ENCODE data around the gene ADAM10.

The ADAM10 gene

GRCh38 chr15:58689646-58690045, 59.9 kb downstream of the ADAM10 start:
- no peak for TF ChIP-seq EZH2 (IDR thresholded peaks at IDR 0.05; ENCODE audit: borderline replicate concordance, low read length)
- no peak for TF ChIP-seq CTCF (IDR thresholded peaks at IDR 0.05; ENCODE audit: low read length)

GRCh38 chr15:58686286-58686685, 63.2 kb downstream of the ADAM10 start:
- H3K27me3 ChIP-seq (ENCODE audit: insufficient read depth, low read length) = no peaks in the 10 kb centered on the region
- no peak overlapping the region for H3K4me3 ChIP-seq (ENCODE audit: low read depth, low read length, poor library complexity, severe bottlenecking)
- no peak overlapping the region for H3K4me2 ChIP-seq (ENCODE audit: low read length)
- H3K4me1 ChIP-seq (ENCODE audit: insufficient read depth, low read length, severe bottlenecking) = peaks cover 23% of the 10 kb centered on the region
- no peaks in the 10 kb centered on the region for H4K20me1 ChIP-seq (ENCODE audit: insufficient read depth, low read length)
- no peak overlapping the region for H3K27ac ChIP-seq (ENCODE audit: low read depth, low read length, poor library complexity, severe bottlenecking)
- no peaks in the 10 kb centered on the region for H3K9me2 ChIP-seq (ENCODE audit: low read depth, low read length)
- peaks cover 21% of the 10 kb centered on the region for H3K36me3 ChIP-seq (ENCODE audit: insufficient read depth, low read length)
- H2AFZ ChIP-seq (ENCODE audit: low read length) = no peak overlapping the region
- H3K9me3 ChIP-seq (ENCODE audit: low read length) = no peaks in the 10 kb centered on the region
- H3F3A ChIP-seq (ENCODE audit: insufficient read depth, low read length) = no peaks in the 10 kb centered on the region
- H3K9ac ChIP-seq (ENCODE audit: low read length) = no peak overlapping the region
- peaks cover 76% of the 10 kb centered on the region for H3K79me2 ChIP-seq (ENCODE audit: insufficient read depth, low read length)
- TF ChIP-seq CTCF (IDR thresholded peaks at IDR 0.05; ENCODE audit: low read length) (no peak), EZH2 (IDR thresholded peaks at IDR 0.05; ENCODE audit: borderline replicate concordance, low read length) (no peak)

More at GRCh38 chr15:58689646-58690045, 59.9 kb downstream of the ADAM10 start:
- Histone ChIP-seq H3K9me3 (ENCODE audit: low read length) (no peaks in the 10 kb centered on the region), H3K4me3 (ENCODE audit: low read depth, low read length, poor library complexity, severe bottlenecking) (no peak overlapping the region), H3F3A (ENCODE audit: insufficient read depth, low read length) (no peaks in the 10 kb centered on the region), H3K36me3 (ENCODE audit: insufficient read depth, low read length) (peaks cover 15% of the 10 kb centered on the region), H3K27me3 (ENCODE audit: insufficient read depth, low read length) (no peaks in the 10 kb centered on the region), H3K79me2 (ENCODE audit: insufficient read depth, low read length) (peaks cover 64% of the 10 kb centered on the region), H3K27ac (ENCODE audit: low read depth, low read length, poor library complexity, severe bottlenecking) (no peak overlapping the region), H3K4me2 (ENCODE audit: low read length) (no peak overlapping the region), H4K20me1 (ENCODE audit: insufficient read depth, low read length) (no peaks in the 10 kb centered on the region), H3K4me1 (ENCODE audit: insufficient read depth, low read length, severe bottlenecking) (peaks cover 12% of the 10 kb centered on the region), H2AFZ (ENCODE audit: low read length) (no peak overlapping the region), H3K9me2 (ENCODE audit: low read depth, low read length) (no peaks in the 10 kb centered on the region), H3K9ac (ENCODE audit: low read length) (no peak overlapping the region)

- no peak overlapping the region for H3K4me2 ChIP-seq (ENCODE audit: low read length)
Observed at GRCh38 chr15:58684751-58685150, 64.8 kb downstream of the ADAM10 start.

More at GRCh38 chr15:58684751-58685150, 64.8 kb downstream of the ADAM10 start:
- H3K79me2 ChIP-seq (ENCODE audit: insufficient read depth, low read length) = peaks cover 67% of the 10 kb centered on the region
- peaks cover 29% of the 10 kb centered on the region for H3K36me3 ChIP-seq (ENCODE audit: insufficient read depth, low read length)
- no peak overlapping the region for H3K27ac ChIP-seq (ENCODE audit: low read depth, low read length, poor library complexity, severe bottlenecking)
- H3K9me2 ChIP-seq (ENCODE audit: low read depth, low read length) = no peaks in the 10 kb centered on the region
- no peaks in the 10 kb centered on the region for H3F3A ChIP-seq (ENCODE audit: insufficient read depth, low read length)
- H2AFZ ChIP-seq (ENCODE audit: low read length) = no peak overlapping the region
- H3K4me3 ChIP-seq (ENCODE audit: low read depth, low read length, poor library complexity, severe bottlenecking) = no peak overlapping the region
- peaks cover 13% of the 10 kb centered on the region for H3K4me1 ChIP-seq (ENCODE audit: insufficient read depth, low read length, severe bottlenecking)
- no peaks in the 10 kb centered on the region for H3K9me3 ChIP-seq (ENCODE audit: low read length)
- H3K9ac ChIP-seq (ENCODE audit: low read length) = no peak overlapping the region
- TF ChIP-seq CTCF (IDR thresholded peaks at IDR 0.05; ENCODE audit: low read length) (no peak), EZH2 (IDR thresholded peaks at IDR 0.05; ENCODE audit: borderline replicate concordance, low read length) (no peak)
- H4K20me1 ChIP-seq (ENCODE audit: insufficient read depth, low read length) = no peaks in the 10 kb centered on the region
- no peaks in the 10 kb centered on the region for H3K27me3 ChIP-seq (ENCODE audit: insufficient read depth, low read length)

Measured in OCI-LY1 (cell line).